Activated naive CD4-positive, alpha-beta T cell treated with anti-CD3 and anti-CD28 coated beads, Interleukin-2, amount 10 ng/mL, durations not matched to agents 7 days and 5 days (primary cell): Measurements from ENCODE around the gene SNX21.
"Not testable (repeated sequence)": the region's sequence is repeated elsewhere in the genome, so short reads cannot be mapped to it uniquely, and the experiment has no call there.

Source experiments
- CTCF ChIA-PET: fragments of 350-600 bp; sonication (Branson Sonifier 250); formaldehyde crosslinking; loops from one replicate; lab custom pipeline; 2021; ENCODE audit warnings: antibody characterized with exemption; lab: Charles Lee
- DNase-seq: peaks from one replicate; pipeline ENCODE4 v3.0.0-alpha.2; 2020
- H3K27ac Mint-ChIP-seq: one replicate; pipeline ENCODE4 v1.8.0; 2021; ENCODE audit warnings: mild to moderate bottlenecking, moderate library complexity, mixed read lengths
- H3K27me3 Mint-ChIP-seq: one replicate; pipeline ENCODE4 v1.8.0; 2021; ENCODE audit warnings: mild to moderate bottlenecking, mixed read lengths
- H3K36me3 Mint-ChIP-seq: one replicate; pipeline ENCODE4 v1.8.0; 2021; ENCODE audit warnings: mixed read lengths
- H3K4me1 Mint-ChIP-seq: one replicate; pipeline ENCODE4 v1.8.0; 2021; ENCODE audit warnings: mixed read lengths
- H3K4me3 Mint-ChIP-seq: one replicate; pipeline ENCODE4 v1.8.0; 2021; ENCODE audit warnings: mild to moderate bottlenecking, moderate library complexity, mixed read lengths
- H3K9me3 Mint-ChIP-seq: one replicate; pipeline ENCODE4 v1.8.0; 2021; ENCODE audit warnings: mixed read lengths

Gene SNX21

GRCh38 chr20:45867136-45867818, 33.7 kb downstream of the SNX21 start:
- Mint-ChIP-seq H3K4me3 (no peak overlapping the region), H3K27ac (no peak overlapping the region), H3K4me1 (peaks cover 2% of the 10 kb centered on the region), H3K27me3 (no peaks in the 10 kb centered on the region), H3K36me3 (peaks cover 2% of the 10 kb centered on the region), H3K9me3 (no peaks in the 10 kb centered on the region)
- DNase-seq, result no peak
- CTCF ChIA-PET, result no interaction called here

GRCh38 chr20:45867819-45868176, 34.2 kb downstream of the SNX21 start:
- Mint-ChIP-seq H3K4me3 (no peak overlapping the region), H3K4me1 (peaks cover 2% of the 10 kb centered on the region), H3K9me3 (no peaks in the 10 kb centered on the region), H3K27ac (no peak overlapping the region), H3K27me3 (no peaks in the 10 kb centered on the region), H3K36me3 (peaks cover 4% of the 10 kb centered on the region)
- CTCF ChIA-PET, result no interaction called here
- no peak for DNase-seq

GRCh38 chr20:45872626-45873025, 39.0 kb downstream of the SNX21 start:
- Mint-ChIP-seq H3K9me3 (no peaks in the 10 kb centered on the region), H3K4me1 (no peaks in the 10 kb centered on the region), H3K27ac (no peak overlapping the region), H3K36me3 (peaks cover 8% of the 10 kb centered on the region), H3K4me3 (no peak overlapping the region), H3K27me3 (no peaks in the 10 kb centered on the region)
- no peak for DNase-seq
- CTCF ChIA-PET, result no interaction called here

DNA sequence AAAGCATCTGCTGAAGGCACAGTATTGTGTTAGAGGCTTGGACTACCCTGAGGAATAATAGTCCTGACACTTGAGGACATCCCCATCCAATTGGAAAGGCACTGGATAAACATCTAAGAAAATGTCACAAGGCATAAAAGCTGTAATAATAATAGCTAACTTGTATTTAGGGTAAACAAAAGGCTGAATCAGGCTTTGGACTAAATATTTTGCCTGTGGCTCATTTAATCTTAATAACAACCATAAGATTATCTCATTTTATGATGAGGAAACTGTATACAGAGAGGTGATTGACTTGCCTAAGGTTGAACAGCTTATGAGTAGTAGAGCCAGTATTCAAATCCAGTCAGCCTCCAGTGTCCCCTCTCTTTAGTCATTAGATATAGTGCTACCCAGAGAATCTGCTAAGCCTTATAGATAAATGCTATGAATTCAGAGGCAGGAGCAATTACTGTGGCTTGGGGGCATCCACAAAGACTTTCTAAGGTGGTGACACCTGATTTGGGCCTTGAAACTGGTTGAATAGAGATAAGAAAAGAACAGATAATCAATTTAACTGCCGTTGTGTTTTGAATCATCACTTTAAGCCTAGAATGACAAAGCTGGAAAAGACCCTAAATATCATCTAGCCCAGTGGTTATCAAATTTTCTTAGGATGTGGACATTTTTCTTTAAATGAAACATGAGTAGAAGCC, 40.0 kb downstream of the SNX21 start:
- H3K36me3 Mint-ChIP-seq, result peaks cover 11% of the 10 kb centered on the region
- CTCF ChIA-PET, result no interaction called here
- H3K27ac Mint-ChIP-seq, result no peak overlapping the region
- H3K4me1 Mint-ChIP-seq, result no peaks in the 10 kb centered on the region
- no peak for DNase-seq
- no peaks in the 10 kb centered on the region for H3K27me3 Mint-ChIP-seq
- H3K9me3 Mint-ChIP-seq, result no peaks in the 10 kb centered on the region
- H3K4me3 Mint-ChIP-seq, result no peak overlapping the region

- DNase-seq, H3K27me3 Mint-ChIP-seq, H3K4me3 Mint-ChIP-seq, CTCF ChIA-PET, H3K27ac Mint-ChIP-seq, H3K4me1 Mint-ChIP-seq, H3K9me3 Mint-ChIP-seq: not testable (repeated sequence)
- peaks cover 11% of the 10 kb centered on the region for H3K36me3 Mint-ChIP-seq
These were observed 40.5 kb downstream of the SNX21 start for GRCh38 chr20:45874104-45874481.

GRCh38 chr20:45874576-45874975, 41.0 kb downstream of the SNX21 start:
- peaks cover 11% of the 10 kb centered on the region for H3K36me3 Mint-ChIP-seq
- no peaks in the 10 kb centered on the region for H3K4me1 Mint-ChIP-seq
- no peak overlapping the region for H3K4me3 Mint-ChIP-seq
- CTCF ChIA-PET, result no interaction called here
- H3K27me3 Mint-ChIP-seq, result no peaks in the 10 kb centered on the region
- no peak for DNase-seq
- no peak overlapping the region for H3K27ac Mint-ChIP-seq
- H3K9me3 Mint-ChIP-seq, result no peaks in the 10 kb centered on the region

DNA sequence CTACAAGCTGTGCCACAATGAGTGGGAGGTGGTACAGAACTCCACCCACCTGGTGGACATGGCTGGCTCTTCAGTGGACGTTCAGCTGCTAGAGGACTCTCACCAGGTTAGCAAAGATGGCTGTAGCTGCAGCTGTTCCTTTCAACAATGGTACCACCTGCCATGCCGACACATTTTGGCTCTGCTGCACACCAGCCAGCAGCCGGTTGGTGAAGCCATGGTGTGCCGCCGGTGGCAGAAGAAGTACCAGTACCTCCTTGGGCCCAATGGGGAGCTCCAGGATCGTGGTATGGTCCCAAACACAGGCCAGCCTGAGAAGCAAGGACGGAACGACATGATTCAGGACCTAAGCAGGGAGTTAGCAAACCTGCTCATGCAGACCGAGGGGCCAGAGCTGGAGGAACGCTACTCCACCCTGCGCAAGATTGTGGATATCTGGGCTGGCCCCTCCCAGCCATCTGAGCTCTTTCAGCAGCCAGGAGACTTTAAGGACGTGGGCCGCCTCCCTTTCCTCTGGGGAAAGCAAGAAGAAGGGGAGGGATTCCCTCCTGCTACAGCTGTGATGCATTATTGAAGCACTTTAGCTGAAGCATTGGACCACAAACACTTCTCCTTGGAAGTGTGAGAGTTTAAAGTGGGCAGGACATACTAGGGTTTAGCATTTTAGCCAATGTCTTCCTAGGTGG, 44.6 kb downstream of the SNX21 start:
- H3K27me3 Mint-ChIP-seq, result no peaks in the 10 kb centered on the region
- H3K4me3 Mint-ChIP-seq, result no peak overlapping the region
- H3K36me3 Mint-ChIP-seq, result peaks cover 18% of the 10 kb centered on the region
- H3K27ac Mint-ChIP-seq, result no peak overlapping the region
- CTCF ChIA-PET, result interaction anchor here (0.6 kb wide), 1 partner anchor 1417 kb away, joined by 4 read pairs; no protein-coding TSS in a partner anchor
- no peak for DNase-seq
- no peaks in the 10 kb centered on the region for H3K9me3 Mint-ChIP-seq
- H3K4me1 Mint-ChIP-seq, result peaks cover 22% of the 10 kb centered on the region

DNA sequence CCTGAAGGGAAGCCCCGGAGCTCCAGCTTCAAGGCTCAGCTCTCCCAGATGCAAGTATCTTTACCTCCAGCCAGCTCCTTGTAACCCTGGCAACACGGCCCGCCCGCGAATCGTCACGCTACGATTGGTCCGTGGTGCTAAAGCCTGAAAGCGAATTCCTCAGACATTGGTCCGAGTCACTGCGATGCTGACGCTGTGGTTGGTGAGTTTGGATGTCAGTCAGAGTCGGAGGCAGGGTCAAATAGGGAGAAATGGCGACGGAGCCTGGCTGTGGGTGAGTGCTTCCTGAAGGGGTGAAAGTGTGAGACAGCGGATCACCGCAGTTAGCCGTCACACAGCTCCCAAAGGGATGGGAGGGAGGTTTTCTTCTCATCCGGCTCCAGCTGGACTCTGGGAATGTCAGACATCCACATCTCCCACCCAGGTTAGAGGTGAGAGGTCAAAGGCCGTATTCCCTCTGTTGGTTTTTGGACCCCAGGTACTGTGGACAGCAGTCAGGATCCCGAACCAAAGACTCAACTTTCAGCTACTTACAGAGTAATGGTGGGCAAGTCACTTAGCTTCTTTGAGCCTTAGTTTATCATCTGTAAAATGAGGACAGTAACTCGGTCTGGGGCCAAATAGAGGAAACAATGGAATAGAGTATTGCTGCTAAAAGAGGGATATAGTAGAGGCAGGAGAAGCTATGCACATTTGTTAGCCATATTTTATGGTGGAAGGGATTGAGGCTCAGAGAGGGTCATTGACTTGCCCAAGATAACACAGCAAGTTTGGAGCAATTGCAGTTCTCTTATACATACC, 47.6 kb downstream of the SNX21 start, which contains the start of gene ZSWIM1:
TSS of gene ZSWIM1 (plus strand) at position 240 of the 801 bp plus-strand sequence. CDS start 1,366 bp downstream, outside the sequence.
- H3K4me1 Mint-ChIP-seq, result peaks cover 44% of the 10 kb centered on the region
- H3K4me3 Mint-ChIP-seq, result peak within 1 kb of the TSS; percentile 89
- H3K27me3 Mint-ChIP-seq, result no peaks in the 10 kb centered on the region
- peak within 1 kb of the TSS; percentile 91 for H3K27ac Mint-ChIP-seq
- no peaks in the 10 kb centered on the region for H3K9me3 Mint-ChIP-seq
- CTCF ChIA-PET, result interaction anchor here (1.4 to 2.8 kb wide), 3 partner anchors 9 to 81 kb away, joined by 3 to 8 read pairs (median 7); partner anchors contain the start of gene NEURL2
- H3K36me3 Mint-ChIP-seq, result peaks cover 28% of the 10 kb centered on the region
- peak; percentile 100 for DNase-seq

GRCh38 chr20:45882469-45883099, 49.0 kb downstream of the SNX21 start:
- CTCF ChIA-PET, result interaction anchor here (2.1 to 2.8 kb wide), 2 partner anchors 8 to 83 kb away, joined by 7 to 8 read pairs; partner anchors contain the start of gene NEURL2
- peak overlapping the region; percentile 49 for H3K4me3 Mint-ChIP-seq
- H3K27me3 Mint-ChIP-seq, result no peaks in the 10 kb centered on the region
- peaks cover 25% of the 10 kb centered on the region for H3K36me3 Mint-ChIP-seq
- no peak for DNase-seq
- H3K27ac Mint-ChIP-seq, result no peak overlapping the region
- H3K9me3 Mint-ChIP-seq, result no peaks in the 10 kb centered on the region
- H3K4me1 Mint-ChIP-seq, result peaks cover 45% of the 10 kb centered on the region

DNA sequence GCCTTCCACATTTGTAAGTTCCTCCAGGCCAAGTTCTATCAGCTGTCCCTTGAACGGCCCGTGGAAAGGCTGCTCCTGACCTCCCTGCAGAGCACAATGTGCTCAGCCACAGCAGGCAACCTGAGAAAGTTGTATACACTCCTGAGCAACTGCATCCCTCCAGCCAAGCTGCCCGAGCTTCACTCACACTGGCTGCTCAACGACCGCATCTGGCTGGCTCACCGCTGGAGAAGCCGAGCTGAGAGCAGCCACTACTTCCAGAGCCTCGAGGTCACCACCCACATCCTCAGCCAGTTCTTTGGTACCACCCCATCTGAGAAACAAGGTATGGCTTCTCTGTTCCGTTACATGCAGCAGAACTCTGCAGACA, 49.5 kb downstream of the SNX21 start:
- no peak for DNase-seq
- Mint-ChIP-seq H3K4me1 (peaks cover 45% of the 10 kb centered on the region), H3K4me3 (peak overlapping the region; percentile 27), H3K9me3 (no peaks in the 10 kb centered on the region), H3K36me3 (peaks cover 25% of the 10 kb centered on the region), H3K27ac (no peak overlapping the region), H3K27me3 (no peaks in the 10 kb centered on the region)
- CTCF ChIA-PET, result interaction anchor here (2.8 kb wide), 1 partner anchor 83 kb away, joined by 7 read pairs; no protein-coding TSS in a partner anchor

- Mint-ChIP-seq H3K9me3 (no peaks in the 10 kb centered on the region), H3K27ac (no peak overlapping the region)
These were observed 53.2 kb downstream of the SNX21 start for GRCh38 chr20:45886590-45887345.

DNA sequence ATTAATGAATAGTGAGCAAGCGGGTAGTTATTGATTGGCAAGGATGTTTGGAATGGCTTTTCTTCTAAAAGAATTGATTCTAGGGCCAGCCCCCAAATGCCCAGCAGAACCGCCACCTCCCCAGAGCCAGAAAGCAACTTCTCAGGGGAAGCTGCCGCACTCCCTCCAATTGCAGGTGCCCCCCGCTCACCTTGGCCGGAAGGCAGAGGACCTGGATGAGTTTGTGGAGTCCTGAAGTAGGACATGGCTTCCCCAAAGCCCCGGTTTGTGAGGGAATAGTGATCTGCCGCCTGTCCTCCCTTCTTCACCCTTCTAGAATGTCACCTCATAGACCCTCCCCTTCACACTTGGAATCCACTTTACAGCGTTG, 53.7 kb downstream of the SNX21 start, which contains the start of gene SPATA25:
TSS of gene SPATA25 (minus strand) at position 277 of the 370 bp plus-strand sequence. CDS start at position 245, 32 bp downstream.
- no peak for DNase-seq
- H3K36me3 Mint-ChIP-seq, result peaks cover 19% of the 10 kb centered on the region
- H3K4me3 Mint-ChIP-seq, result no peak within 1 kb of the TSS
- peaks cover 14% of the 10 kb centered on the region for H3K27me3 Mint-ChIP-seq
- no peak within 1 kb of the TSS for H3K27ac Mint-ChIP-seq
- no peaks in the 10 kb centered on the region for H3K9me3 Mint-ChIP-seq
- CTCF ChIA-PET, result interaction anchor here (1.0 kb wide), 1 partner anchor 54 kb away, joined by 3 read pairs; the partner anchor contains the start of gene SNX21
- peaks cover 50% of the 10 kb centered on the region for H3K4me1 Mint-ChIP-seq

More at GRCh38 chr20:45886590-45887345, 53.2 kb downstream of the SNX21 start:
- Mint-ChIP-seq H3K4me3 (no peak overlapping the region), H3K27me3 (peaks cover 14% of the 10 kb centered on the region), H3K36me3 (peaks cover 19% of the 10 kb centered on the region), H3K4me1 (peaks cover 49% of the 10 kb centered on the region)
- no peak for DNase-seq
- CTCF ChIA-PET, result interaction anchor here (1.0 kb wide), 1 partner anchor 54 kb away, joined by 3 read pairs; the partner anchor contains the start of gene SNX21
